Epidermal melanocyte (primary cell): Measurements from ENCODE around the gene HCRTR1.

Experiments used
- DNase-seq: peaks from one replicate; pipeline ENCODE4 v3.0.0; 2011; ENCODE audit warnings: low spot score; ENCODE audit not compliant: insufficient read length

Gene HCRTR1

DNA sequence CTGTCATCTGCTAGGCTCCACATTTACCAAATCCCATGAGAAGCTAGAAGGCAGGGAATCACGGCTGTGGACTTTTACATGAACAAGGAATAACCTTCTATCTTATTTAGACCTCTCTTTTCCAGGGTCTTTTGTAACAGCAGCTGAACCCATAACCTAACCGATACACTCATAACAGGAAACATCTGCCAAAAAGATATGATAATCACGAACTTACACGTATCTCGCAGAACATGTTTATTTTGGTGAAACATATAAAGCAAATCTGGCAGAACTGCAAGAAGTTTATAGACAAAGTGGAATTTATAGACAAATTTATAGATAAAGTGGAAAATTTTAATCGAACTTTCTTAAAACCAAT, 20.8 kb upstream of the HCRTR1 start:
- no peak for DNase-seq

DNA sequence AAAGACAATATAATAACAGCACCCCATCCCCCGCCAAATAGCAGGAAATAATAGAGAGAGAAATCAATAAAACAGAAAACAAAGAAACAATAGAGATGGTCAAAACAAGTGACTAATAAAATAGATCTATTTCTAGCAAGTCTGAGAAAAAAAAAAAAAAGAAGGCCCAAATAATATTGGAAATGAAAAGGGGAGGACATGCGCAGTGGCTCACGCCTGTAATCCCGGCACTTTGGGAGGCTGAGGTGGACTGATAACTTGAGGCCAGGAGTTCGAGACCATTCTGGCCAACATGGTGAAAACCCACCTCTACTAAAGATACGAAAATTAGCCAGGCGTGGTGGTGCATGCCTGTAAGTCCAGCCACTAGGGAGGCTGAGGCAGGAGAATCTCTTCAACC, 18.5 kb upstream of the HCRTR1 start:
- DNase-seq, result no peak

DNA sequence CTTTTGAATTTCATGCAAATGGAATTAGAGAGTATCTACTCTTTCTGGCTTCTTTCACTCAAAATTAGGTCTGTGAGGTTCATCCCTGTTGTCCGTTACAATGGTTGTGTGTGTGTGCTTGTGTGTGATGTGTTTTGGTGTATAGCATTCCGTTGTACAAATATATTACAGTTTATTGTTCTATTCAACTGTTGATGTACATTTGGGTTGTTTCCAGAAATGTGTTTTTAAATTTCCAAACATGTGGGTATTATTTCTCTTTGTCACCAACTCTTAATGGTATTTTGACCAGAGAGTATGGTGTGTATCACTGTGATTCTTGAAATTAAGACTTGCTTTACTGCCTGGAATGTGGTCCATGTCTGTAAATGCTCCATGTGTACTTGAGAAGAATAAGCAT, 16.8 kb upstream of the HCRTR1 start:
- no peak for DNase-seq

DNA sequence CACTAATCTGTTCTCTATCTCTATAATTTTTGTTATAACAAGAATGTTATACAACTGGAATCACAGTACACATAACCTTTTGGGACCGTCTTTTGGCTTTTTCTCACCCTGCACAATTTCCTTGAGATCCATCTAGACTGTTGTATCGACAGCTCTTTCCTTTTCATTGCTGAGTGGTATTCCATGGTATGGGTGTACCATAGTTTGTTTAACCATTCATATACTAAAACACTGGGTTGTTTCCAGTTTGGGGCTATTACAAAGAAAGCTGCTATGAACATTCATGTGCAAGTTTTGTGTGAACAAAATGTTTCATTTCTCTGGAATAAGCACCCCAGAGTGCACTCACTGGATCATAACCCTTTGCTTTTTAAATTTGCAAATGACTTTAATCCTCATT, 15.4 kb upstream of the HCRTR1 start:
- no peak for DNase-seq

DNA sequence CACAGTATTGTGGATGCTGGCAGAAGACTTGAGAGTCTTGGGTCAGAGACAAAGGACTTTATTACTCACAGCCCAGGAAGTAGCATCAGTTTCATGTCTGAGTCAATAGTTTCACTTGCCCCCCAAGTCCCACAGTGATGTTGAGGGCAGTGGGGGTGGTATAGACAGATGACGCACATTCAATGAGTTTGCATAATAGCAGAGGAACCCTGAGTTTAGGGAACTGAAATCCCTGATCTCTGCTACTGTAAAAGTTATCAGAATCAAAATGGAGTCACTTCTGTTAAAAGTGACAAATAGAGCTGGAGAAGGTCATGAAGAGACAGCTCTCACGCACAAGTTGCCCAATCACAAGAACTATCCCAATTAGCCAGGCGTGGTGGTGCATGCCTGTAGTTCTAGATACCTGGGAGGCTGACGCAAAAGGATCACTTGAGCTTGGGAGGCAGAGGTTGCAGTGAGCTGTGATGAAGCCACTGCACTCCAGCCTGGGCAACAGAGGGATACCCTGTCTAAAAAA, 11.5 kb upstream of the HCRTR1 start:
- DNase-seq, result no peak

DNA sequence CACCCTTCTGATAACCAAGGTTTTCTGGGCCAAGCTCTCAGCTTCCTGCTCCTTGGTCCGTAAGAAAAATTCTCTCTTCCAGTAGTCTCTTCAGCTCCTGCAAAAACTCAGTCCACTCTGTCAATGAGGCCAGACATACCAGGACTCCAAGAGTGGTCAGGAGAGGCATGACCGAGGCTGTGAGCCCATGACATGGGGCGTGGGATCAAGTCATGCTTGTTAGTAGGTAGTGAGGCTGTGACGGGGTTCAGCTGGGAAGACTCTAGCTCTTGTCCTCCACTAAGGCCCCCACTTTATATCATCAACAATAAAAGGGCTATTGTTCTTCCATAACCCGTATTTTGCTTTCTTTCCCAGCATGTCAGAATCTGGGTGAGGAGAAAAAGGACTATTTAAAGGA, 10.1 kb upstream of the HCRTR1 start:
- no peak for DNase-seq

DNA sequence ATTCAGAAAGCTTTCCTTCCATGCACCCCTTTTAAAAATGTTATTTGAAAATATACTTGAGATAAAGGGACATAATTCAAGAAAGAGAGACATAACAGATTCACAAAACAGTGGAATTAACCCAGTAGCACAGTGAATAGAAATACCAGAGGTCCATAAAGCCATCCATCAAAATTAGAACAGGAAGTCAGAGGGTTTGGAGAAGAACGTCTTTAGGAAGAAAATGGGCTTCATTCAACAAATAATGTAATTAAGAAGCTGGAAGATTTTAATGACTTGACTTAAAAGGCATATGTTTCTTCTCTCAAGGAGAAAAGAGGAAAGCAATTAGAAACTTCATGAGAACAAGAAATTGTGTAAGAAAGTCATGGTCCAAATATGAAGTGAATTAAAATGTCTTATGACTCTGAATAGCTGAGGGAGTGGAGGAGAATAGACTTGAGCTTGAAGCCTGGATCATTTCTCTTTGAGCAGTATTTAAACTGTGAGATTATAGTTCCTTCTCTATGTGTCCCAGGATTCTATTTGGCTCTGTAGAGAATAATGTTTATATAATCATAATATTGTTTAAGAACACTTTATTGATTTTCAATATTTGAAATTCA, 7.9 kb upstream of the HCRTR1 start:
- DNase-seq, result no peak

DNA sequence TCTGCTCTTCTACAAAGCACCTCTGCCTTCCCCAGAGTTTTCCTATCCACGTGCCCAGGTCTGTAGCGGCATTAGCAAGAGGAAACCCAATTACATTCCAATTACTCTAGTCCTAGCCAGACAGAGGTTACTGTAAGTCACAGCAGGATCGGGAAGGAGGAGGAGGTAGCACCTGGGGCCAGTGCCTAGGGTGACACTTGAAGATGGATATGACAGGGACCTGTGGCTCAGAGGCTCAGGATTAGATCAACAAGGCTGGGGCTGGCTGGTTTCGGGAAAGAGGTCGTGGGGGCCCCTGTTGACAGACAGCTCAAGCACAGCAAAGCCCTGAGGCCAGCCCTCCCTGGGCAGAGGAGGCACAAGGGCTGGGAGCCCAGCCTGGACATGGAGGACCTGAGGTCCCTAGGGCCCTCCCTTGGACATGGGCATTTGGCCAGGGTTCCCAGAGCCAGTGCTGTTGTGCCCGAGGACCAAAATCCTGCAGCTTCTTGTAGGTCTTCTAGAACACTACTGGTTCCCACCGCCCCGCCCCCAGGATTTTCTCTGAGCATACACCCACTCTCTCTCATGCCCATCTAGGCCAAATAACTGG, 3.0 kb upstream of the HCRTR1 start:
- no peak for DNase-seq

DNA sequence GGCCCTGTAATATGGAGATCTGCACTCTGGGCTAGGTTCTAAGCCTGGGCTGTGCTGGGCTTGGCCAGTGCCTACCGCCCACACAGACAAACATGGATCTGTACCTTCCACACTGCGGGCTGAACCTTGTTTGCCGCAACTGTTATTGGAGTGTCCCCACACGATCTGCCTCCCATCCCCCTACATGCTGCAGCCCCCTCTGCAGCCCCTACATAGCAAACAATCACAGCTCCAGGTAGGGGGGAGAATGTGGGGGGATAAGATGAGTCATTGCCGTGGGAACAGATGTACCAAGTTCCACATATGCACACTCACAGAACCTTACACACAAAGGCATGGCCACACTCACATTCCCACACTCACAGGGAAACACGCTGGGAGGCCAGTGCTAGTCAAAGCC, 2.1 kb upstream of the HCRTR1 start:
- DNase-seq, result no peak

DNA sequence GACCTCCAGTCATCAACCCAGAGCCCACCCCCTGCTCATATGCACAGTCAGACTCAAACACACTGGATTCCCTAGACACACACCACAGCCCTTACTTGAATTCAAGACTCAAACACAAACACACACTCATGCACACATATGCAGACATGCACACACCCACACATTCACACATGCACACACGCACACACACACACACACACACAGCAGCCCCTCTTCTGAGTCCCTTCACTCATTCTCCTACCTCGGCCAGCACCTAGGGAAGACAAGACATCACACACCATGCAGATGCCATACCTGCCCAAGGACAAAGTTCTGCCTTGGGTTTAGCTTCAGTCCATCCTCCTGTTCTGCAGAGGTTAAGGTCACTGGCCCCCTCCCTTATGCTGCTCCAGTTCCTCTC, 1.6 kb upstream of the HCRTR1 start:
- no peak for DNase-seq

DNA sequence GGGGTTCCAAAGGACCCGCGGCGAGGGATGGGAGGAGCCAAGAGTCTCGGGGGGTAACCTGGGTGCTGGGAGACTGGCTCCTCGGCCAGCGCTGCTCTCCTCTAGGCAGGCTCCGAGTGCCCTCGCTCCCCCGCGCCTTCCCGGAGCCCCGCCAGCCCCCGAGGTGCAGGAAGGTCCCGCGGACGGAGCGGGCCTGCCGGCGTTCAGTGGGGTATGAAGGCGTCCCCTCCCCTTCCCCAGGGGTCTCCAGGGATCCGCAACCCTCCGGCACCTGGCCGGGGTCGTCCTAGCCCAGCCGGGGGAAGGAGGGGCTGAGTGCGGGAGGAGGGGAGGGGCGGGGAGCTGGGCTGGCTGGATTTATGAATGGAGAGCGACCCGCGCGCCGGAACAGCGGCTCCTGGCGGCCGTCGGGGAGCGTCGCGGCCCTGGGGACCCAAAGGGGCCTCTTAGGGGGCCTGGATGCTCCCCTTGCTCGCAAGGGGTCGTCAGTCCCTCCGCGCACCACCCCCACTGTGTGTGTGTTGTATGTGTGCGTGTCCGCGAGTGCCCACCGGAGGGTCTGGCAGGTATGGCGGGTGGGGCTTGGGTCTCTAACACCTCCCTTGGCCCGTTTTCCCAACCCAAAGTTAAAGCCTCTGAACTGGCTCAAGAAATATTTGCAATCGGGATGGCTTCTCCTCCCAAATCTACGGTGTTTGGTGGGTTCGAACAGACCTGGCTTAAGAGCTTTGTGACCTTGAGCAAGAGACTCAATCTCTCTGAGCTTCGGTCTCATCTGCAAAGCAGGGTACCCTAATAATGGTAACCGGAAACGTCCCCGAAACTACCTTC, 642 bp downstream of the HCRTR1 start:
- DNase-seq, result no peak

DNA sequence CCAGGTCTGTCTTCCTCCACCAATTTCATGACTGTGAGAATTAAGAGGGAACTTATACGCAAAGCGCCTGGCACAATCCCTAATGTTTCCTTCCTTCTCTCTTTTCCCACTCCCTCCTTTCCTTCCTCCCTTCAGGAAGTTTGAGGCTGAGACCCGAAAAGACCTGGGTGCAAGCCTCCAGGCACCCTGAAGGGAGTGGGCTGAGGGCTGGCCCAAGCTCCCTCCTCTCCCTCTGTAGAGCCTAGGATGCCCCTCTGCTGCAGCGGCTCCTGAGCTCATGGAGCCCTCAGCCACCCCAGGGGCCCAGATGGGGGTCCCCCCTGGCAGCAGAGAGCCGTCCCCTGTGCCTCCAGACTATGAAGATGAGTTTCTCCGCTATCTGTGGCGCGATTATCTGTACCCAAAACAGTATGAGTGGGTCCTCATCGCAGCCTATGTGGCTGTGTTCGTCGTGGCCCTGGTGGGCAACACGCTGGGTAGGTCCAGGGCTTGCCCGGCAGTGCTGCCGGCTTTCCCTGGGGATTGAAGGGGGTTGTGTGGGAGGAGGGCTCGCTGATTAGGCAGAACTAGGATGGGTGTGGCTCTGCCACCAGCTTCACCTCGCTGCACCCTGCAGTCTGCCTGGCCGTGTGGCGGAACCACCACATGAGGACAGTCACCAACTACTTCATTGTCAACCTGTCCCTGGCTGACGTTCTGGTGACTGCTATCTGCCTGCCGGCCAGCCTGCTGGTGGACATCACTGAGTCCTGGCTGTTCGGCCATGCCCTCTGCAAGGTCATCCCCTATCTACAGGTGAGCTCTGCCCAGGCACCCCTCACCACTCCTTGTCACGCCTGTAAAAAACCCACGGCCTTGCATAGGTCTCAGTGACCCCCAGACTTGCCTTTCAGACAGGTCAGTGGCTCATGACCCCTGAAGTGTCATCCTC, 1.7 kb downstream of the HCRTR1 start:
- no peak for DNase-seq

DNA sequence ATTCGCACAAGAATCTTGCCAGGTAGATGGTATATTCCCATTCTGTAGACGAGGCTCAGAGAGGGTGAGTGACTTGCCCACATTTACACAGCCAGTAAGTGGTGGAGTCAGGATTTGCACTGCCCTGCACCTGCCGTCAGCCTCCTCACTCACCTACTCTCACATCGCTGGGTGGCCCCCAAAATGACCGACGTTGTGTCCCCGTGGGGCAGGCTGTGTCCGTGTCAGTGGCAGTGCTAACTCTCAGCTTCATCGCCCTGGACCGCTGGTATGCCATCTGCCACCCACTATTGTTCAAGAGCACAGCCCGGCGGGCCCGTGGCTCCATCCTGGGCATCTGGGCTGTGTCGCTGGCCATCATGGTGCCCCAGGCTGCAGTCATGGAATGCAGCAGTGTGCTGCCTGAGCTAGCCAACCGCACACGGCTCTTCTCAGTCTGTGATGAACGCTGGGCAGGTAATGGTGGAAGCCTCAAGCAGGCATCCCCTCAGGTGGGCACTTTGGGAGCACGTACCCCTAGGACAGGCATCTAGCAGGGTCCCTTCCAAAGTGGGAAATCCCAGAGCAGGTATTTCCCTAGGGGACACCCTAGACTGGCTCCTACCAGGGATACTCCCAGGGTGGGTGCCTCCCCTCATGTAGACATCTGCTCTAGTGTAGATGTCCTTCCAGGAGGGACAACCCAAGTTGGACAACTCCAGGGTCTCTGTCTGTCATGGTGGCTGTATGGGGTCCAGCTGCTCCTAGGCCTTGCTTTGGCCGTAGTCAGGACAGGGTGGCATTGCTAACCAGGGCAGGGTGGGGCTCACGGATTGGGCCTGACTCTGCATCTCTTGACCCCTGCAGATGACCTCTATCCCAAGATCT, 3.4 kb downstream of the HCRTR1 start:
- DNase-seq, result no peak

DNA sequence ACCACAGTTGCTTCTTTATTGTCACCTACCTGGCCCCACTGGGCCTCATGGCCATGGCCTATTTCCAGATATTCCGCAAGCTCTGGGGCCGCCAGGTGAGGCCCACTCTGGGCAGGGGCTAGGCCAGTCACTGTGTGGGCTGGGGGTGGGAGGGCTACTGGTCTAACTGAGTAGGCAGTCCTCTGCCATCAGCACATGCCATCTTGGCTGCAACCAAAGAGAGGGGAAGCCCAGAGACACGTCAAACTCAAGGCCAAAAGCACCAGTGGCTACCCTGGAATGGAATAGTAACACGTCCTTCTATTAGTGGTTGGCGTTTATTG, 4.0 kb downstream of the HCRTR1 start:
- no peak for DNase-seq

DNA sequence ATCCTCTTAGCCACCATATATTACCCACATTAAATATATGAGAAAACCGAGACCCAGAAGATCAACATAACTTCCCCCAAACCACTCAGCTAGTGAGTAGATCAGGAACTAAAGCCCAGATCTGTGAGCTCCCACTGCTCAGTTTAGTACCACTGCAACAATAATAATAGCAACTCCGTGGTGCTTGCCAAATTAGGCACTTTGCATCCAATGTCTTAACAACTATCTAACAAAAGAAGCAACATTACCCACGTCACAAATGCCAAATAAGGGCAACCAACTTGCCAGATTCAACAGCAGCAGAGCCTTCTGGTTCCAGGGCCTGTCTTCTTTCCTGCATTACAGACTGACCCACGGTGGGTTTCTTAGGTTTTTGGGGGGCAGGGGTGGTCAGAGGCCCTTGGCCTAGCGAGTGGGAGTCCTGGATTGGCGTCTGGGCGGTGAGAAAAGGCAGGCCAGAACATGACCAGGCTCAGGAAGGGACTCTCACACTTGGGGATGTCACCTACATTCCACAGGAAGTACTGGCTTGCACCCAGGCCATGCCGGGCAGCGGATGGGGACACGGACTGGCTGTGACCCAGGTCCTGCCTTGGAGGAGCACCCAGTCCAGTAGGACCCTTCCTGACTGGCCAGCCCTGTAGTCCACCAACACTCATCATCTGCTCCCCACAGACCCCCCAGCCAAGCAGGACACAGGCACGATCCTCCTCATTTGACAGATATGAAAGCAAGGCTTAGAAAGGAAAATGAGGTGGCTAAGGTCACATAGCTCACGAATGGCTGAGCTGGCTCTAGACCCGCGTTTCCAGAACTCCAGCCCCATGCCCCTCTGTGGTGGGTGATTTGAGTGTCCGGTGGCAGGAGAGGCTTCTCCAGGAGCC, 4.6 kb downstream of the HCRTR1 start:
- DNase-seq, result no peak

DNA sequence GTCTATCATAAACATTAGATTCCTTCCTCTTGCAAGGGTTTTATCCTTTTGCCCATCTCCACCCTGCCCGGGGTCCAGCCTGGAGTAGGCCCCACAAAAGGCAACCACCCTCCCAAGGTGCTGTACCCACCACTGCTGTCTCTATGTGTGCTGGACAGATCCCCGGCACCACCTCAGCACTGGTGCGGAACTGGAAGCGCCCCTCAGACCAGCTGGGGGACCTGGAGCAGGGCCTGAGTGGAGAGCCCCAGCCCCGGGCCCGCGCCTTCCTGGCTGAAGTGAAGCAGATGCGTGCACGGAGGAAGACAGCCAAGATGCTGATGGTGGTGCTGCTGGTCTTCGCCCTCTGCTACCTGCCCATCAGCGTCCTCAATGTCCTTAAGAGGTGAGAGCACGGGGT, 5.9 kb downstream of the HCRTR1 start:
- no peak for DNase-seq

DNA sequence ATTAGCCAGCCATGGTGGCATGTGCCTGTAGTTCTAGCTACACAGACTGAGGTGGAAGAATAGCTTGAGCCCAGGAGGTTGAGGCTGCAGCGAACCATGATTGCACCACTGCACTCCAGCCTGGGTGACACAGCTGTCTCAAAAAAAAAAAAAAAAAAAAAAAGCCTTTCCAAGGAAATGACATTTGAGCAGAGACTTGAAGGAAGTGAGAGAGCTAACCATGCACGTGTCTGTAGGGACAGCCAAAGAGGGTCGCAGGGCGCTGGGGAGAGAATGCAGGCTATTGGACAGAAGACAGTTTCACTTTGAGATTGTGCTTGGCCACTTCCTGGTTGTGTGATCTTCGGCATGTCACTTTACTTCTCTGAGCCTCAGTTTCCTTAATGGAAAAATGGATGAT, 6.8 kb downstream of the HCRTR1 start:
- no peak for DNase-seq

DNA sequence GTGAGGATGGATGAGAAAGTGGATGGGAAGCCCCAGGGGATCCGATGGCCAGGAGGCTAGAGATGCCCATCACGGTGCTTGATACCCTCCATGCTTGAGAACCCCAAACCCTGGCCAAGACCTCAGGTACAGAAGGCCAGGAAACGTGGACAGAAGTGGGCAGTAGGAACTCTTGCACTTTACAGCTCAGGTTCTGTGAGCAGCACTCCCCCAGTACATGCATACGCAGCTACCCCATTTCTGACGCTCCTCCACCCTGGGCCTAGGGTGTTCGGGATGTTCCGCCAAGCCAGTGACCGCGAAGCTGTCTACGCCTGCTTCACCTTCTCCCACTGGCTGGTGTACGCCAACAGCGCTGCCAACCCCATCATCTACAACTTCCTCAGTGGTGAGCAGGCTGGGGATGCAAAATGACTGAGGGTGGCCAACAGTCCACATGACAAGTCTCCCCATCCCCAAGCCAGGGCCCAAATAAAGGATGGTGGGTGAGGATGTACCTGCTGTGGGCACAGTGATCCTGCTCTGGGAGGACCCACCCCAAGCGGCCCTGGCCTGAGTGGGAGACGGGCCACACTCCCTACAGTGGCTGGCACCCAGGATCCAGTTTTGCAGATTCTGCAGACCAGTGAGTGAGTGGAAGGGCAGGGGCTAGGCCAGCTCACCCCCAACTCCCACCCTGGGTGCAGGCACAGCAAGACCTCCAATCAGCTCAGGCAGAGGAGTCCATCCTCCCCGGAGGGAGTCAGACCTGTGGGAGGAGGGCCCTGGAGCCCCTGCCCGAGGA, 7.4 kb downstream of the HCRTR1 start:
- no peak for DNase-seq
